GM19372 (cell line): ENCODE measurements around the gene TCAF1.

Experiments
- ATAC-seq: cut with Tn5 transposase; IDR thresholded peaks from one replicate; pipeline ENCODE4 v1.9.1; 2021; ENCODE audit warnings: mild to moderate bottlenecking, low read depth, moderate library complexity; ENCODE audit not compliant: unreplicated experiment

Gene TCAF1, protein sequence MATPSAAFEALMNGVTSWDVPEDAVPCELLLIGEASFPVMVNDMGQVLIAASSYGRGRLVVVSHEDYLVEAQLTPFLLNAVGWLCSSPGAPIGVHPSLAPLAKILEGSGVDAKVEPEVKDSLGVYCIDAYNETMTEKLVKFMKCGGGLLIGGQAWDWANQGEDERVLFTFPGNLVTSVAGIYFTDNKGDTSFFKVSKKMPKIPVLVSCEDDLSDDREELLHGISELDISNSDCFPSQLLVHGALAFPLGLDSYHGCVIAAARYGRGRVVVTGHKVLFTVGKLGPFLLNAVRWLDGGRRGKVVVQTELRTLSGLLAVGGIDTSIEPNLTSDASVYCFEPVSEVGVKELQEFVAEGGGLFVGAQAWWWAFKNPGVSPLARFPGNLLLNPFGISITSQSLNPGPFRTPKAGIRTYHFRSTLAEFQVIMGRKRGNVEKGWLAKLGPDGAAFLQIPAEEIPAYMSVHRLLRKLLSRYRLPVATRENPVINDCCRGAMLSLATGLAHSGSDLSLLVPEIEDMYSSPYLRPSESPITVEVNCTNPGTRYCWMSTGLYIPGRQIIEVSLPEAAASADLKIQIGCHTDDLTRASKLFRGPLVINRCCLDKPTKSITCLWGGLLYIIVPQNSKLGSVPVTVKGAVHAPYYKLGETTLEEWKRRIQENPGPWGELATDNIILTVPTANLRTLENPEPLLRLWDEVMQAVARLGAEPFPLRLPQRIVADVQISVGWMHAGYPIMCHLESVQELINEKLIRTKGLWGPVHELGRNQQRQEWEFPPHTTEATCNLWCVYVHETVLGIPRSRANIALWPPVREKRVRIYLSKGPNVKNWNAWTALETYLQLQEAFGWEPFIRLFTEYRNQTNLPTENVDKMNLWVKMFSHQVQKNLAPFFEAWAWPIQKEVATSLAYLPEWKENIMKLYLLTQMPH

DNA sequence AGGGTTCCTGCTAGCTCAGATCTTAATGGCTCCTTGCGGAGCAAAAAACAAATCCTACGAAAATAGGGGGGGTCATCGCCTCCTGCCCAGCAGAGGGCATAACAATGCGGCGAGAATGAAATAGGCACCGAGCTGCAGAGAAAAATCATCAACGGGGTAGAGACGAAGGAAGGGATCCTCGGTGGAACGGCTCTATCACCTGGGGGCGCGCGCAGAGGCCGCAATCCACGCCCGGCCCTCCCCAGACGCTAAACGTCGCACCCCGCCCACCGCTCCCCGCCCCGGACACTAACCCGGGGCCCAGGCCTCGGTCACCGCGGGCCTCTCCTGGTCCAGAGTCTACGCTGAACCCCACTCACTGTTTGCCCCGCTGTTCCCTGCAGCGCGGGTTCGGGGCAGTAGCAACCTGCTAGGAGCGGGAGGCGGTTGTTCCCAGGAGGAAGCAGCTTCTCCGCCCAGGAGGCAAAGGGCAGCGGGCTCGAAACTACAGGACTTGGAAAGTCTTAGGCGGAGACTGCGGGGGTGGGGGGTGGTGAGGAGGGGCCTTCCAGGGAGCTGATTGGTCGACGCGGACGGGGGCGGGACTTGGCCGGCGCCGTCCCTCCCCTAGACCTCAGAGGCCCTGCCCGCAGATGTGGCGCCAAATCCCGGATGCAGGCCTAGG lies at the start of gene TCAF1:
TSS of gene TCAF1 (minus strand) at position 509 of the 664 bp plus-strand sequence. CDS start 25,568 bp downstream, outside the sequence.
- ATAC-seq = peak; percentile 94

DNA sequence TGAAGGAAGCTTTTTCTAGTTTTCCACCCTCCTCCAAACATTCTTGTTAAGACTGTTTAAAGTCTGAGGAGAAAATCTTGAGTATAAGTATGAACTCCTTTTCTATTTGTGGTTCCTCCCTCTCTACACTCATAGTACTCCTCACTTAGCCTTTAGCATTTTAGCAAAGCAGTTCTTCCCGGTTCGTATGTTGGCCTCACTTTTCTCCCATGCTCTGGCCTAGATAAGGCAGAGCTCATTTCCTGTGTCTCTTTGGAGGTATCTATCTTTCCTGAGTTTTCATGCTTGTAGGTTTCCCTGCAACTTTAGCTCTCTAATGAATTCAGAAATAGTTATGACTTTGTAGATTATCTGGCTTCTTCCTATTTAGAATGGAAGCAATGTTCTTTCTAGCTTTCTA lies 46.8 kb upstream of the TCAF1 start:
- ATAC-seq = no peak

DNA sequence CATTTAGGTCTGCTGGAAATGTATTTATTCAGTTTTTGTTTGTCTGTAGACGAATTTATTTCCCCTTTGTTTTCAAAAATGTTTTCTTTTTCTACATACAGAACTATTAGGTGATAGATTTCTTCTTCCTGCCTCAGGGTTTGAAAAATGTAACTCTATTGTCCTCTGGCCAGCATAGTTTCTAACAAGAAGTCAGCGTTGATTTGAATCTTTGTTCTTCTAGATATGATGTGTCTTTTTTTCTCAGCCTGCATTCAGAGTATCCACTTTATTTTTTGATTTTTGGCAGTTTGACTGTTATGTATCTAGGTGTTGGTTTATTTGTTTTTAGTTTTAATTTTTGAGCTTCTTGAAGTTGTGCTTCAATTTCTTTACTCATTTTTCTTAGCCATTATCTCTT lies 45.1 kb upstream of the TCAF1 start:
- no peak for ATAC-seq

DNA sequence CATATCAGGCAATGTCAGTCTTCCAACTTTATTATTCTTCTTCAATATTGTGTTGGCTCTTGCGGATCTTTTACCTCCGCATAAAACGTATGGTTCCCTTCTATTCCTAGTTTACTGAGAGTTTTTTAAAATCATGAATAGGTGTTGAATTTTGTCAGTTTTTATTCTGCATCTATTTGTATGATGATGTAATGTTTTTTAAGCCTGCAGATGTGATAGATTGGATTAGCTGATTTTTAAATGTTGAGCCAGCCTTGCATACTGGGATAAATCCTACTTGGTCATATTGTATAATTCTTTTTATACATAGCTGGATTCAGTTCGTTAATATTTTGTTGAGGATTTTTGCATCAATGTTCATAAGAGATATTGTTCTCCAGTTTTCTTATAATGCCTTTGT lies 43.4 kb upstream of the TCAF1 start:
- no peak for ATAC-seq

DNA sequence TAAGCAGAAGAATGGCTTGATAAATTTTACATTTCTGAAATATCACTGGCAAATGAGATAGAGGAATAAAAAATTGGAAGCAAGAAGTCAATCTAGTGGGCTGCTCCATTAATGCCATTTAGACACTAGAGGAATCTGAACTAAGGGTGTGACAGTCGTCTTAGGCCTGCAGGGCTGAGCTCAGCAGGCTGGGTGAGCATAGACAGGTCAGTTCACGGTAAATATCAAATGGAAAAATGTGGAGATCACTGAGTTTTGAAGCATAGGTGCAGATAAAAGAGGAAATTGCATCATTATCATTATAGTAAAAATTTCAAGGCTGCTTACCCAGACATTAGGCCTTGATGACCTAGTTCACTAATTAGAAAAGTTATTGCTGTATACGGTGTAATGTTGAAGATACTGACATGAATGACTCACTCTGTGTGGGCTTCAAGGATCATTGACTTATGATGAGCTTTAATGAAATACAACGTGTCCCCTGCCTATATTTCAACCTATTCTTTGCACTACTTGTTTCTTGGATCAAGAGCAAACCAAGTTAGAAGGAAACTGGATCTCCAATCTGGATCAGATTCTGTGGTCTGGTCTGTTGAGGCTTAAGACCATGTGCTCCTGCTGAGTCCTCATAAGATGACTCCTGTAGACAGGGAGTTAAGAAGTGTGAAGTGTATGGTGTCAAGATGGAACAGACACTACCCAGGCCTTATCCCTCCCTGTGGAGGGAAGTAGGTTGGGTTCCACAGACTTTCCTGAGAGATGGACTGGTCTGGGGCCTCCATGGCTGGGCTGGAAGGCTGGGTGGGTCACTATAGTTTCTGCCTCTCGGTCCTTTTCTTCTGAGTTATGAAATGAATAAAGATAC lies 36.6 kb upstream of the TCAF1 start:
- ATAC-seq = no peak

DNA sequence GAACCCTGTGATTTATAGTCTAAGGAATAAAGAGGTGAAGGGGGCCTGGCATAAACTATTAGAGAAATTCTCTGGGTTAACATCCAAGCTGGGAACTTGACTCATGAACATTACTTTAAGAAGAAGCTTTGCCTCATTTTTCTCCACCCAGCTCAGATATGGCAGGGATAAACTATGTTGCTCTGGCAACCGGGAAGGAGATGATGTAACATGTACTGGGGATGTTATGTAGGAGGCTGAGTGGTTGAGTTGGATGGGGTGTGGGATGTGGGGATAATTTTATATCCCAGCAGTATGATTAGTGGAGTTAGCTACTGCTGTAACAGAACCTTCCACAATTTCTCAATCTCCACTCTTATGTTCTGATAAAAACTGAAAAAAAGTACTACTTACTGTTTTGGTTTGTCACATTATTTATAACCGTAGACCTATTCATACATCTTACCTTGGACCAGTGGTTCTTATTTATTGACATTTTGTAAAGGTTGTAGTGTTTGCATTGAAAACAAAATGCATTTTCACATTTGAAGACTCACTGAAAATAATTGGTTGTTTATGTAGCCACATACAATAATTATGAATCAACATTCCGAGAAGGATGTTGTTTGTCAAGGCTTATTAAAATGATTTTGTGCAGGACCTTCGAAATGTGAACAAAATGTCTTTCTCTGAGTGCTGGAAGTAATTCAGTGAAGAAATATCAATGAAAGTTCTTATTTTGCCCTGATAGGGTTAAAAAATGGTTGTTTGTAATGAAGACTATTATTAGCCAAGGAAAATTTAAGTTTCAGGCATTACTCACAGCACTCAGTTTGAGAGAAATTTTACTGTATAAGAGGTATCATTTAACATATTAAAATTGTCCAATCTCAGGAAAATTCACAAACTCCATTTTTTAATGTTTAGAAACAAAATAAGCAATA lies 34.4 kb upstream of the TCAF1 start:
- no peak for ATAC-seq

DNA sequence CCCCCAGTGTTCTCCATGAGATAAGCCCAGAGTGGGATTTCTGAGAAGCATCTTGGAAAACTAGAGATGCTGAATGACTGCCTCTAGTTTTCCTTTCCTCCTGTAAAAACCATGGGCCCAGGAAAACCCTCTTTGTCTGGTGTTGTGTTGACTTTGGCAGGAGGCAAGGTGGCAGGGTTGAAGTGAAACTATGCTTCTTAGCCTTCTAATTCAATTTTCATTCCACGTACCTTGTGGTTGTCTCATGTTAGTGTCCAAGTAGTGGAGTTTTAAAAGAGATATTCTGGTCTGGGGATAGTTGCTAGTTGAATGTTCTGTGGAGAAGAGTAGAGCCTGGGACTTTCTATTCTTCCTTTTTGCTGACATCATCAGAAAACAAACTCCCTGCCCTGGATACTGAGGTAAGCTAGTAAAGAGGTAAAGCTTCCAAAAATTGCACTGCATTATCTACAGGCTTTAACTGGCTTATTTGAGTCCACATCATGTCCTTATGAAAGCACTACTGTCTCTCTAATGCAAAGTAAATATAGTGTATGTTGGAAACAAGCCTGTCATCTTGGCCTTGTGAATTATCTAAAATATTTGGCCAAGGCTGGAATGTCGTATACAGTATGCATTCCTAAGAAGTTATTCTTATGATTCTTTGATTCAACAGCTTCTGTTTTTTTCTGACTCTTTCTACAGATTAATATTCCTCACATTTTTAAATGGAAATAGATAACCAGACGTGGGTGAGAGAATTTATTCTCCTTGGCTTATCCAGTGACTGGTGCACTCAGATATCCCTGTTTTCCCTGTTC lies 32.8 kb upstream of the TCAF1 start, which contains the start of gene OR2F2:
TSS of gene OR2F2 (plus strand) at position 708 of the 800 bp plus-strand sequence. CDS start at position 708, 0 bp downstream.
- no peak for ATAC-seq

DNA sequence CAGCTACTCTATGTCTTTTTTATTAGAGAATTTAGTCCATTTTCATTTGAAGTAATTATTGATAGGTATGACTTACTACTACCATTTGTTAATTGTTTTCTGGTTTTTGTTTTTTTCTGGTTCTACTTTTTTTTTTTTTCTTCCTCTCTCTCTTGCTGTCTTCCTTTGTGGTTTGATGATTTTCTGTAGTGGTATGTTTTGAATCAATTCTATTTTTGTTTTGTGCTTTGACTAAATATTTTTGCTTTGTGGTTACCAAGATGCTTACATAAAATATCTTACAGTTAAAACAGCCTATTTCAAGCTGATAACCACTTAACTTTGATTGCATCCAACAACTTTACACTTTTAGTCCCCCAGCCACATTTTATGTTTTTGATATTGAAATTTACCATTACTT lies 29.8 kb upstream of the TCAF1 start:
- no peak for ATAC-seq

DNA sequence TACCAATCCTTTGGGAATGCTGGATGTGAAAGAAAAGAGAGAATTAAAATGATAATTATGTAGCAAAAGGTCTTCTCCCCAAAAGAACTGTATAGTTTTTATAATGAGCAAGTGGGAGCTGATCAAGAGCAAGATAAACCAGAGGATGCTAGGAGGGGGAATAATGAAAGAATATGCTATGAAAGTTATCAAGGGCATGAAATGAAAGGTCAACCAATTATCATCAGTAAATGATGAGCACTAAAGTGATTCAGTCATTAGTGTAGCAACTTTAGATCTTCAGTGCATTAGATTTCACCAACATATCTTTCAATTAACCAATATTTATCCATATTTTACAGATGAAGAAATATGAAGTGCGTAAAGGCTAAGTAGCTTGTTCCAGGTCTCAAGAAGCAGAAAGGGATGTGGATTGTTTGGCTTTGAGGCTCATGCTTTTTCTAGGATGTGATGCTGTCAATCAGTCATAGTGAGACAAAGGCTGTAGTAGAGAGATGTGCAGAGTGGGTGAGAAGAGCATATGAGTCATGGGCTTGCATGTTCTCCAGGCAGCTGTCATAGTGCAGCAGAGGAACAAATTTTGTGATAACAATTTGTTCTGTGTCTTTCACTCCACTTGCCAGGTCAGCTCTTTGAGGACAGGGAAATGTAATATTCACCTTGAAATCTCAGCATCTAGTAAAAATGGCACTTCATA lies 27.4 kb upstream of the TCAF1 start:
- ATAC-seq = no peak

DNA sequence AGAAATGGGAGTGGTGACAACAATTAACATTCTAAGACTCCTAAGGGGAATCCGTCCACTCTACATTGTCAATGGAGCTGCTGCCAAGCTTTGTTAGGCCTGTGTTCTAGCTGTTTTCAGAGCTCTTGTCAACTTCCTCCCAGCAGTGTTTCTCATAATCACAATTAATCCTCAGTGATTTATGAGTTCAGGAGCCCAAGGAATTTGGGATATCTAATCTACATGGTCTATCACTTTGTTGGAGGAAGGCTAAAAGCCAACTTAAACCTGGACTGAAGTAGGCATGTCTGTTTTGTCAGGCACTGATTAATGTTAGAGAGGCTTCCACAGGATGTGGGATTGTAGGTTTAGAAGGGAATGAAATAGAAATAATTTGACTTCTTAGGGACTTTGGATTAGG lies 22.9 kb upstream of the TCAF1 start:
- no peak for ATAC-seq

DNA sequence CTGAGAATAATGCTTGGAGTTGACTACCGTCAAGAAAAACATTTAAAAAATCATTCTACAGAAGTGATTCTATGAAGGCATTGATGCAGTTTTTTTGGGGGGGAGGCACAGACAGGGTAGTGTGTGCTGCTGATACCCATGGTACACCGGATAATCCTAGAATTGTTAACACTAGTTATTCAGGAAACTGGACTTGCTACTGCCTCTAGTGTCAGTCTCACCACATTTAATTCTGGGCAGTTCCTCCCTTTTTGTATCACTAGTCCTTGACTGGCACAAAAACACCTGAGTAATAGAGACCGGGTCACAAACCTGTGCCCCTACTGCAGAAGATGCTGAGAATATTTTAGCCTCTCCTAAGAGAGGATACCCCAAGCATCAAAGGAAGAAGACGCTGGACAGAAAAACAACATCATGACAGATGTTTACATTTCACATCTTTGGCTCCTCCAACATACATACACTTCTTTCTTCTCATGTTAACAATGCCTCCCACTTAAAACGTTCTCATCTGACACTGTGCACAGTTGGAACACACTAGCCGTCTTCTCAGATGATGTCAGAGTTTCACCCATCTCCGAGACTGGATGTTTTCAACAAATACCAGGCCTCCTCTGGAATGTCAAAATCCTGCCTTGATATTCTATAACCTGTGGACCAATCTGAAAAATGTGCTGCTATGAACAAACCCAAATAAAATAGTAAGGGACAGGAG lies 13.1 kb upstream of the TCAF1 start:
- ATAC-seq = no peak

DNA sequence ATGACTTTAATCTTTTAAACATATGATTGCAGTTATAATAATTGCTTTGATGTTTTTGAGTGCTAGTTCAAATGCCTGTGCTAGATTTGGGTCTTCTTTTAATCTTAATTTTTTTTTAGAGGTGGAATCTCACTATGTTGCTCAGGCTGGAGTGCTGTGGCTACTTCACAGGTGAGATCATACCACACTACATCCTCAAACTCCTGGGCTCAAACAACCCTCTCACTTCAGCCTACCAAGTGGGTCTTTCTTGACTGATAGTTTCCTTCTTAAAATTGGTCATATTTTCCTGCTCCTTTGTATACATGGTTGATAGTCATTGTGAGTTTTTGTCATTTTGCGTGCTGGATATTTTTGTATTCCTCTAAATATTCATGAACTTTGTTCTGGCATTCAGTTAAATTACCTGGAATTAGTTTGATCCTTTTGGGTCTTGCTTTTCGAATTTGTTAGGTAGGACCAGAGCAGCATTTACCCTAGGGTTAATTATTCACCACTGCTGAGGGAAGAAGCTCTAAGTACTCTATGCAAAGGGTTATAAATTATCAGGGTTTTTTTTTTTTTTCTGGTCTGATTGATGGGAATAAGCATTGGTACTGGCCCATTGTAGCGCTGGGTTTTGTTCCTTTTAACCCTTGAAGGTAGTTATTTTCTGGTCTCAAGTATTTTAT lies 12.1 kb upstream of the TCAF1 start:
- ATAC-seq = no peak

DNA sequence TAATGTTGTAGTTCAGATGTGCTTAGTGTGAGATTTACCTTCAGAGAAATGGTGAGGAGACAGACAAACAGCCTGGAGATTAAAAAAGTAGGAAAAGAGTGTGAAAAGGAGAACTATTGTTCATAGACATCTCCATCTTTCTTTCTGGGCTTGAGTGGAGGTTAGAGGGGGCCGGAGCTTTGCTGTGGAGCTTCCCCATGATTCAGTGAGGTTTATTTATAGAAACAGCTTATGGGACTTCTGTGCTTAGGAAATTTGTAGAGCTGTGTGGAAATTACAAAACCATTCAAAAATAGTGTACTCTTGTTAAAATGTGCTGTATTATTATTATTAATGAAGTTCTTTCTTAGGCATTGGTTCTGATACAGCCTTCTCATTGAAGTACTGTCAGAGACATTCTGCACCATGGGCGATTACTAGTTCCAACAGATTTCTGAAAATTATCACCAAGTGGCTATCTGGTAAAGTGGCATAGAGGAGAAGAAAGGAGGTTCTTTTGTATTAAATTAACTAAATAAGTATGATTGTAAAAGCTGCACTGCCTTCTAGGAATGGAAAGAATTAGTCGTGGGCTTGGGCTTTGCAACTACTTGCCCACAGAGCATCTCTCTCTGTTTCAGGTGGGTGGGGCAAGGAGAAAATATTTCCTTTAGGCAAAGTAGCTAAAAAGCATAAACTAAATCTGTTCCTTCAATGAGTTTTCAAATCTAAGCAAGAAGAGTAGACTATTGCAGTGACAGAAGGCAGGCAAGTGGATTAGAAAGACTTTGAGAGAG lies 8.7 kb upstream of the TCAF1 start:
- ATAC-seq = no peak

DNA sequence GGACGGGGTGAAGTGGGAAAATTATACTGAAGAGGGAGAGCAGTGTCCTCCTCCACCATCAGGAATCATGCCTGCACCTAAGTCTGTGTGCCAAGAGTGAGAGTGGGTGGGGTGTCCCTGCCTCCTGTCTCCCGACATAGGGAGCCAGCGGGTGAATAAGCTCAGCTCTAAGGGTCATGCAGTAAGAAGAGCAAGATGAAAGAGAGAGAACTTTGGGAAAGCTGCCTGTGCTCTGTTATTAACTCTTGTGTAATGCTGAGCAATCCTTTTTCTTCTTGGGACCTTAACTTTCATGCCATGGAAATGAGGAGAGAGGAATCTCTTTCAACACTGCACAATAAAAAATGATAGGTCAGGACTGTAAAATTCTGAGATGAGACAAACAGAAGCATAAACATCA lies 7.9 kb upstream of the TCAF1 start:
- no peak for ATAC-seq

DNA sequence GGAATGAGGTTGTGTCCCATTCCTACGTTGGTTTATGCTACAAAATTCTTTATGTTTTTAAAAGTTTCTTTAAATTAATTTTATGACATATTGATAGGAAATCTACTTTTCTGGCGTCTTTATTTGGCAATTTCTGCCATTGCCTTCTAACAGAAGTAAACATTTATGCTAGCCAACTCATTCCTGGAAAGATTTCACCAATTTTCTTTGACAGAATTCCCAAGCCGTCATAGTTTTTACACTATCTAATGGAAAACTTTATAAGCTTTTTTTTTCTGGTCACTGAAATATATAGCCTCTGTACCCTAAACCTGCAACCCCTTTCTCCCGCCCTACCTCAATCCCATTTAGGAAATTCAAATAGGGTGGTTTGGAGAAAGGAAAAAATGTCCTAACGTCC lies 6.1 kb upstream of the TCAF1 start:
- no peak for ATAC-seq

DNA sequence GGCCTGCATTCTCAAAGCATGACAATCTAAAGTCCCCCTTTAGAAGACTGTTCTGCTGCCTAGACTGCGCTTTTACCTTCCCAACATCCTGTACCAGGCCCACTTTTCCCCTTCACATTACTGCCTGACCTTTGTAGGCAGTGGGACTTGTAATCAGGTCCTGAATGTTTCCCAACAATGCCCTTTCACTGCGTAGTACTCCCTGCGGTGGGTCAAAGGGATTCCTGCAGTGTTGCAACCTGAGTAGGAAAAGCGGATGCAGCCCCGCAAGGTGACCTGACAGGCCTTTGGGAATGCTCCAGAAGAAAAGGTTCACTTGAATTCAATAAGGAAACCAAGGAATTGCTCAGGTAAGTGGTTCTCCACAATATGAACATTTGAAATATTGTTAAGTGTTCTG lies 4.9 kb upstream of the TCAF1 start:
- no peak for ATAC-seq
